ENCODE results near the gene PIMREG. TPM values are rescaled to one million over a fixed set of nuclear protein-coding genes. Genes with fewer than 3 reads are reported as not detected.

Gene PIMREG
- total RNA-seq, 4 donors from 2014 or later, result 0.21 to 2.8 (median 0.84) TPM

DNA sequence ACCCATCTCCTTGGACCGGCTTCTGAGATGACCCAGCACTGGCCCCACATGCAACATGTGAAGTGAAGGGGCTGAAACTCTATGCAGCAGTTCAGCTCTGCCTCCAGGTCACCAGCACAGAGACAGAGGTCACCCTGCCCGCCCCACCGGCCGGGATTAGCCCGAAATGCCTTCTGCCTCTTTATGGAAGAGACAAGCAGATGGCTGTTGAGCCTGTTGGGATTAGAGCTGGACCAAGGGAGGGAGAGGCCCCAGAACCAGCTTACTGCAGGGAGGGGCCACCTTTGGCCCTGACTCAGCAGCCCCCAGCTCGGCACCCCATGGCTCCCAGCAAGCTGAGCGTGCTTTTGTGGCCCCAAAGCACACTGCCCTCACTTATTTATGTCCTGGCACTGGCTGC lies 15.0 kb upstream of the PIMREG start:
- 88 to 92% methylated on average over 7 of the region's 7 CpGs for WGBS, 2 donors
- no peak overlapping the region for H3K4me3 ChIP-seq (ENCODE audit: low read depth, poor library complexity, severe bottlenecking)
- TF ChIP-seq, protein P1, sequence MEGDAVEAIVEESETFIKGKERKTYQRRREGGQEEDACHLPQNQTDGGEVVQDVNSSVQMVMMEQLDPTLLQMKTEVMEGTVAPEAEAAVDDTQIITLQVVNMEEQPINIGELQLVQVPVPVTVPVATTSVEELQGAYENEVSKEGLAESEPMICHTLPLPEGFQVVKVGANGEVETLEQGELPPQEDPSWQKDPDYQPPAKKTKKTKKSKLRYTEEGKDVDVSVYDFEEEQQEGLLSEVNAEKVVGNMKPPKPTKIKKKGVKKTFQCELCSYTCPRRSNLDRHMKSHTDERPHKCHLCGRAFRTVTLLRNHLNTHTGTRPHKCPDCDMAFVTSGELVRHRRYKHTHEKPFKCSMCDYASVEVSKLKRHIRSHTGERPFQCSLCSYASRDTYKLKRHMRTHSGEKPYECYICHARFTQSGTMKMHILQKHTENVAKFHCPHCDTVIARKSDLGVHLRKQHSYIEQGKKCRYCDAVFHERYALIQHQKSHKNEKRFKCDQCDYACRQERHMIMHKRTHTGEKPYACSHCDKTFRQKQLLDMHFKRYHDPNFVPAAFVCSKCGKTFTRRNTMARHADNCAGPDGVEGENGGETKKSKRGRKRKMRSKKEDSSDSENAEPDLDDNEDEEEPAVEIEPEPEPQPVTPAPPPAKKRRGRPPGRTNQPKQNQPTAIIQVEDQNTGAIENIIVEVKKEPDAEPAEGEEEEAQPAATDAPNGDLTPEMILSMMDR (IDR thresholded peaks at IDR 0.05), result no peak
- TF ChIP-seq POLR2A (IDR thresholded peaks at IDR 0.05), result no peak
- intact Hi-C loops (cut with DNase I; ENCODE audit: low total_unique reads), result loop anchor here (10.0 kb wide), 1 partner anchor 1184 kb away; no protein-coding TSS in a partner anchor
- no peak for DNase-seq (ENCODE audit: low spot score in 2 of 2)

DNA sequence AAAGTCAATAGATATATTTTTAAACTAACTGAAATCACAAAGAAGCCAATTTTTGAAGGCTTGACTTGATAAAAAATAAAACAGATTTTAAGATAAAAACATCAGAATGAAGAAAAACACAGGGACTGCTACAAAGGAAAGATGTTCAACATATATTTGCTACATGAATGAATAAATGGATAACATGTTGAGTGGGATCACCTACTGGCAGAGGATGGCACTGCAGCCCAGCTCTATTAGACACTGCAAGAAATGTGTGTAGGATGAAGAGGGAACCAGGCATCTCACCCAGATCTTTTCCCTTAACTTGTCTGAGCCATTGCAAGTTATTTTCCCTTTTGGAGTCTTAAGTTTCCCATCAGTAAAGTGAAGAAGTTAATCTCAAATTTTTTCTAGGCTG lies 13.5 kb upstream of the PIMREG start:
- no peak overlapping the region for H3K4me3 ChIP-seq (ENCODE audit: low read depth, poor library complexity, severe bottlenecking)
- TF ChIP-seq, protein P1 (IDR thresholded peaks at IDR 0.05), result no peak
- no peak for TF ChIP-seq POLR2A (IDR thresholded peaks at IDR 0.05)
- DNase-seq (ENCODE audit: low spot score in 2 of 2), result no peak
- intact Hi-C loops (cut with DNase I; ENCODE audit: low total_unique reads), result no loop called here

DNA sequence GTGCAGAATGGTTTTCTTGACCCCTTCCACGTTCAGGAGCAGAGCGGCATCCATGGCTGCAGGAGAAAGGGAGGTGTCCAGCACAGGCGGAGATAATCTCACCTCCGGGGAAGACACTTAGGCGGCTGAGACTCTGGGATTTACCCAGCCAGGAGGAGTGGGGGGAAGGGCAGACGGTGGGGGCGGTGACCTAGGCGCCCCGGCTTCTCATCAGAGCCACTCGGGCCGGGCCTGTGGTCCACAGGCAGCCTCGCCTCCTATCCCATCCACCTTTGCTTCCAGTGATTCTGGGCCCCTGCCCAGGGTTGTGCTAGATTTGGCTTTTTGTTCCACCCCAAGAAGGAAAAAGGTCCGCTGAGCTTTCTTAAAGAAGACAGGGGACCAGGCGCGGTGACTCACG lies 9.2 kb upstream of the PIMREG start, which contains the start of gene AIPL1:
AIPL1 (minus strand) TSS at position 71 of the 400 bp plus-strand sequence; CDS start at position 54, 17 bp downstream.
- DNase-seq (ENCODE audit: low spot score in 2 of 2), result no peak
- TF ChIP-seq, protein P1 (IDR thresholded peaks at IDR 0.05), result no peak
- TF ChIP-seq POLR2A (IDR thresholded peaks at IDR 0.05), result no peak
- intact Hi-C loops (cut with DNase I; ENCODE audit: low total_unique reads), result no loop called here
- 71 to 77% methylated on average over 16 of the region's 16 CpGs for WGBS, 2 donors
- no peak within 1 kb of the TSS for H3K4me3 ChIP-seq (ENCODE audit: low read depth, poor library complexity, severe bottlenecking)

DNA sequence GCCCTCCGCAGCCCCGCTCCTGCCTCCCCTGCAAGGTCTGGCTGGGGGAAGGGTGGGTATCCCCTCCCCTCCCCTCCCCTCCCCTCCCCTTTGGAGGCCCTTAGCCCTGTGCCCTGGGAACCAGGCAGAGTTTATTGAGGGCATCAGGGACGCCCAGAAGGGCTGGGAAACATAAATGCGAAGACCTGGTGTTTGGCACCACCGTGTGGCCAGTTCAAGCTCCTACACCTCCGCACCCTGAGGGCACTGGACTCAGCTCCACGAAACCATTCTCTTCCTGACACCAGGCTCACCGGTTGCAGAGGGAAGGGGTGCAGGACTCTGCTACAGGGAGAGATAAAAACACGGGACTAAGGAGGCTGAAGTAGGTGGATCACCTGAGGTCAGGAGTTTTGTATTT lies 8.3 kb upstream of the PIMREG start:
- DNase-seq (ENCODE audit: low spot score in 2 of 2), result peak in 1 of 2 donors; percentile 46
- no peak overlapping the region for H3K4me3 ChIP-seq (ENCODE audit: low read depth, poor library complexity, severe bottlenecking)
- 19 to 23% methylated on average over 6 to 9 of the region's 9 CpGs for WGBS, 2 donors
- intact Hi-C loops (cut with DNase I; ENCODE audit: low total_unique reads), result no loop called here
- TF ChIP-seq POLR2A (IDR thresholded peaks at IDR 0.05), result no peak
- TF ChIP-seq, protein P1 (IDR thresholded peaks at IDR 0.05), result no peak

DNA sequence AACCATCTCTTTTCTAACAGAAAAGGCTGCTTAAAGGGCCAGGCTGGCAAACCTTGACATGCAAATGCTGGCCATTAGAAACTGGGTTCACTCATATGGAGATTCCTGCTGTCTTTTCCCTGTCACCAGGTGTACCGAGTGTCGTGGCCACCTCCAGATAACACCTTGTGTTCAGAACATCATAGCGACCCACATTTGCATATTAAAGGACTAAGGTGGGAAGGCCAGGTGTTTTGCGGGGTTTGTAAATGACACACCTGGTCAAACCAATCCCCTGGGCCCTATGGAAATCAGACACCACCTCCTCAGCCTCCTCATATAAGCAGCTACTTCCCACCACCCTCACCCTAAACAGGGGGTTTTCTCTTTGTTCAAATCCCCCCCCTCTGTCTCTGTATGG lies 6.8 kb upstream of the PIMREG start:
- intact Hi-C loops (cut with DNase I; ENCODE audit: low total_unique reads), result no loop called here
- H3K4me3 ChIP-seq (ENCODE audit: low read depth, poor library complexity, severe bottlenecking), result no peak overlapping the region
- no peak for DNase-seq (ENCODE audit: low spot score in 2 of 2)
- TF ChIP-seq, protein P1 (IDR thresholded peaks at IDR 0.05), result no peak
- TF ChIP-seq POLR2A (IDR thresholded peaks at IDR 0.05), result no peak
- 39 to 52% methylated on average over 4 of the region's 4 CpGs for WGBS, 2 donors

DNA sequence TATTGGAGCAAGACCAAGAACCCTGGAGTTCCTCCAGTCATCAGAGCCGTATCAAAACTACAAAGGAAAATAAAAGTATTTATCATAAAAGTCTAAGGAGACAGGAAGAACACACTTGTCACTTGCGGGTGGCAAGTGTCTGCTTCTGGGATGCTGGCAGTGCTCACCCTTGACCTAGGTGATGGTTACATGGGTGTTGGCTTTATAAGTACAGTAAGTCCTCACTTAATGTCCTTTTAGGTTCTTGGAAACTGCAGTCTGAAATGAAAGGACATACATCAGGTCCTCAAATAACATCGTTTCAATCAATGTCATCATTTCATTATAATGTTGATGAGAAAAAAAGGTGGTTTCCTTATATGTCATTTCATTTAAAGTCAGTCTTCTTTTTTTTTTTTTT lies 6.3 kb upstream of the PIMREG start:
- DNase-seq (ENCODE audit: low spot score in 2 of 2), result no peak
- no peak overlapping the region for H3K4me3 ChIP-seq (ENCODE audit: low read depth, poor library complexity, severe bottlenecking)
- intact Hi-C loops (cut with DNase I; ENCODE audit: low total_unique reads), result no loop called here
- 53 to 58% methylated on average over 3 of the region's 3 CpGs for WGBS, 2 donors
- TF ChIP-seq POLR2A (IDR thresholded peaks at IDR 0.05), result no peak
- TF ChIP-seq, protein P1 (IDR thresholded peaks at IDR 0.05), result no peak
